Measurements from ENCODE around the gene PLEKHA7.

The PLEKHA7 gene

DNA sequence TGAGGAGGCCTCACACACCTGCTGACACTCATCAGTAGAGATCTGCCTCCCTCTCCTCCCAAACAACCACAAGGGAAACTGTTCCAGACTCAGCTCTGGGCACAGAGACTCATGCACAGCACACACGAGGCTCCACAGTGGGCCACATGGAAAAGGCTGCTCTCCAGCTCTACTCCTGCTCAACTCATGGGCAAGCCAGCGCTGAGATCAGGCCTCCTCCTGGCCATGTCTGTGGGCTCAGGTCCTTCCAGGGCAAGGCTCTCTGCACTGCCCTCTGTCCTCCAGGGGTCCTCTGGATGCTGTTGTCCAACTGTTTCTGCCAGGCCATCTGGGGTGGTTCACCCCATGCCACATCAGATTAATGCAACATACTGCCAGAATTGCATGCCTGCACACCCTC lies 46.0 kb downstream of the PLEKHA7 start:
- H3K27ac ChIP-seq (replicated peaks): no peak overlapping the region
- TF ChIP-seq POLR2AphosphoS5 (IDR thresholded peaks at IDR 0.05; ENCODE audit: low read depth): no peak
- TF ChIP-seq, protein P1, sequence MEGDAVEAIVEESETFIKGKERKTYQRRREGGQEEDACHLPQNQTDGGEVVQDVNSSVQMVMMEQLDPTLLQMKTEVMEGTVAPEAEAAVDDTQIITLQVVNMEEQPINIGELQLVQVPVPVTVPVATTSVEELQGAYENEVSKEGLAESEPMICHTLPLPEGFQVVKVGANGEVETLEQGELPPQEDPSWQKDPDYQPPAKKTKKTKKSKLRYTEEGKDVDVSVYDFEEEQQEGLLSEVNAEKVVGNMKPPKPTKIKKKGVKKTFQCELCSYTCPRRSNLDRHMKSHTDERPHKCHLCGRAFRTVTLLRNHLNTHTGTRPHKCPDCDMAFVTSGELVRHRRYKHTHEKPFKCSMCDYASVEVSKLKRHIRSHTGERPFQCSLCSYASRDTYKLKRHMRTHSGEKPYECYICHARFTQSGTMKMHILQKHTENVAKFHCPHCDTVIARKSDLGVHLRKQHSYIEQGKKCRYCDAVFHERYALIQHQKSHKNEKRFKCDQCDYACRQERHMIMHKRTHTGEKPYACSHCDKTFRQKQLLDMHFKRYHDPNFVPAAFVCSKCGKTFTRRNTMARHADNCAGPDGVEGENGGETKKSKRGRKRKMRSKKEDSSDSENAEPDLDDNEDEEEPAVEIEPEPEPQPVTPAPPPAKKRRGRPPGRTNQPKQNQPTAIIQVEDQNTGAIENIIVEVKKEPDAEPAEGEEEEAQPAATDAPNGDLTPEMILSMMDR (IDR thresholded peaks at IDR 0.05; ENCODE audit: insufficient read depth, low read length): no peak
- no peak for TF ChIP-seq GABPA (IDR thresholded peaks at IDR 0.05; ENCODE audit: low read depth)
- no peak overlapping the region for H3K4me3 ChIP-seq (replicated peaks; ENCODE audit: insufficient read depth, low read length)

DNA sequence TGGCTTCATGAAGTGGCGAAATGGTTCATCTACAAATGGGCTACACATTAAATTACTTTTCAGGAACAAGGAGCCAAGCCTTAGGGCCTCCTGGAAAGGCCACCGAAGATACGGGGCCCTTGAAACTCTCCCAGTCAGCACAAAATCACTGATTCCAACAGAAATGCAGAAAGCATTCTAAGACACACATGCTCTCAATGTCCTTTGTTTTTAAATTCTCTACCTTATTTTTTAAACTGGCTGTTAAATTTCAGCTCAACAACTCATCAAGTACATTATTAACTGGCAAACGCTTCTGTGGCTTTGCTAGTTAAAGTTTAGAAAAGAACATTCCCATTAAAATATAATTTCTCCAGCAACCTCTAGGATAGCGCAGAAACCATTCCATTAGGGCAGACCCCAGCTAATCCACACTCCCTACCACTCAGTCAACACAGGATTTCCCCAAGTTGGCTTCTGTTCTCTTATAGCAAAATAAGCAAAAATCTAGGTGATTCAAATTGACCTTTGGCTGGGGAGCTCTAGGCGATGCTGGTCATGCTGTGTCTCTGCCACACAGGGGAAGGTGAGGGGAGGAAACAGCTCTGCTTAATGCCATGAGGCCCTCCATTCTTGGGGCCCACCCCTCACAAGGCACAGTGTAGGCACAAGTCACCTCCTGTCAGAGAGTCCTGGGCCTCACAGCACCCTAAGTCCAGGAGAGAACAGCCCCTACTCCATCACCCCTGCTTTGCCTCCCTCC lies 47.1 kb downstream of the PLEKHA7 start:
- TF ChIP-seq, protein P2, sequence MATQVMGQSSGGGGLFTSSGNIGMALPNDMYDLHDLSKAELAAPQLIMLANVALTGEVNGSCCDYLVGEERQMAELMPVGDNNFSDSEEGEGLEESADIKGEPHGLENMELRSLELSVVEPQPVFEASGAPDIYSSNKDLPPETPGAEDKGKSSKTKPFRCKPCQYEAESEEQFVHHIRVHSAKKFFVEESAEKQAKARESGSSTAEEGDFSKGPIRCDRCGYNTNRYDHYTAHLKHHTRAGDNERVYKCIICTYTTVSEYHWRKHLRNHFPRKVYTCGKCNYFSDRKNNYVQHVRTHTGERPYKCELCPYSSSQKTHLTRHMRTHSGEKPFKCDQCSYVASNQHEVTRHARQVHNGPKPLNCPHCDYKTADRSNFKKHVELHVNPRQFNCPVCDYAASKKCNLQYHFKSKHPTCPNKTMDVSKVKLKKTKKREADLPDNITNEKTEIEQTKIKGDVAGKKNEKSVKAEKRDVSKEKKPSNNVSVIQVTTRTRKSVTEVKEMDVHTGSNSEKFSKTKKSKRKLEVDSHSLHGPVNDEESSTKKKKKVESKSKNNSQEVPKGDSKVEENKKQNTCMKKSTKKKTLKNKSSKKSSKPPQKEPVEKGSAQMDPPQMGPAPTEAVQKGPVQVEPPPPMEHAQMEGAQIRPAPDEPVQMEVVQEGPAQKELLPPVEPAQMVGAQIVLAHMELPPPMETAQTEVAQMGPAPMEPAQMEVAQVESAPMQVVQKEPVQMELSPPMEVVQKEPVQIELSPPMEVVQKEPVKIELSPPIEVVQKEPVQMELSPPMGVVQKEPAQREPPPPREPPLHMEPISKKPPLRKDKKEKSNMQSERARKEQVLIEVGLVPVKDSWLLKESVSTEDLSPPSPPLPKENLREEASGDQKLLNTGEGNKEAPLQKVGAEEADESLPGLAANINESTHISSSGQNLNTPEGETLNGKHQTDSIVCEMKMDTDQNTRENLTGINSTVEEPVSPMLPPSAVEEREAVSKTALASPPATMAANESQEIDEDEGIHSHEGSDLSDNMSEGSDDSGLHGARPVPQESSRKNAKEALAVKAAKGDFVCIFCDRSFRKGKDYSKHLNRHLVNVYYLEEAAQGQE (IDR thresholded peaks at IDR 0.05; ENCODE audit: insufficient replicate concordance, low read depth): no peak
- no peak for TF ChIP-seq SPI1 (IDR thresholded peaks at IDR 0.05; ENCODE audit: borderline replicate concordance, low read depth)
- TF ChIP-seq GABPA (IDR thresholded peaks at IDR 0.05; ENCODE audit: low read depth): no peak
- no peak for TF ChIP-seq POLR2AphosphoS5 (IDR thresholded peaks at IDR 0.05; ENCODE audit: low read depth)
- TF ChIP-seq, protein P1 (IDR thresholded peaks at IDR 0.05; ENCODE audit: insufficient read depth, low read length): no peak
- no peak overlapping the region for H3K4me3 ChIP-seq (replicated peaks; ENCODE audit: insufficient read depth, low read length)
- DNase-seq (ENCODE audit: low read depth in 1 of 2, low spot score in 1 of 2): no peak
- no peak overlapping the region for H3K27ac ChIP-seq (replicated peaks)
- H3K27me3 ChIP-seq (ENCODE audit: insufficient read depth, poor library complexity, severe bottlenecking): peaks cover 5% of the 10 kb centered on the region

More for the DNA sequence above, 46.0 kb downstream of the PLEKHA7 start:
- no peak for DNase-seq (ENCODE audit: low read depth in 1 of 2, low spot score in 1 of 2)
- peaks cover 5% of the 10 kb centered on the region for H3K27me3 ChIP-seq (ENCODE audit: insufficient read depth, poor library complexity, severe bottlenecking)

DNA sequence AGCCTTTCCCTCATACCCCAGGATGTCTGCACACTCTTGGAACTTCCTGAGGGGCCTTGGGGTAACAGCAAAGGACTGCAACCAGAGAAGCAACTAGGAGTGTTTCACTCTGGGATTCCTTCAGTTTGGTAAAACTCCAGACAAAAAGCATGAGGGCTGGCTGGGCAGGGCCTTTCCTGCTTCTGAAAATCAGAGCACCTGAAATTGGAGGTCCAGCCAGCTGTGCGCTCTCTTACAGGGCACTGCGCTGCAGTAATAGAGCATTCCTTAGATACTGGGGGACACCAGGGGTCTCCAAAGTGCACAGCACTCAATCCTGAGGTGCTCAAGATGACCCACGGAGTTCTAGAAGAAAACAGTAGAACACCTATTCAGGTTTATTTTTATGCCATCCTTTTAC lies 49.7 kb downstream of the PLEKHA7 start:
- no peak for DNase-seq (ENCODE audit: low read depth in 1 of 2, low spot score in 1 of 2)
- no peak overlapping the region for H3K4me3 ChIP-seq (replicated peaks; ENCODE audit: insufficient read depth, low read length)
- TF ChIP-seq, protein P2 (IDR thresholded peaks at IDR 0.05; ENCODE audit: insufficient replicate concordance, low read depth): no peak
- TF ChIP-seq, protein P1 (IDR thresholded peaks at IDR 0.05; ENCODE audit: insufficient read depth, low read length): no peak
- no peak for TF ChIP-seq SPI1 (IDR thresholded peaks at IDR 0.05; ENCODE audit: borderline replicate concordance, low read depth)
- no peak for TF ChIP-seq POLR2AphosphoS5 (IDR thresholded peaks at IDR 0.05; ENCODE audit: low read depth)
- TF ChIP-seq GABPA (IDR thresholded peaks at IDR 0.05; ENCODE audit: low read depth): no peak
- H3K27me3 ChIP-seq (ENCODE audit: insufficient read depth, poor library complexity, severe bottlenecking): peaks cover 3% of the 10 kb centered on the region
- H3K27ac ChIP-seq (replicated peaks): no peak overlapping the region
